GM19395 (cell line): ENCODE results near the gene PRKG1.
"Not testable (repeated sequence)": the region's sequence is repeated elsewhere in the genome, so short reads cannot be mapped to it uniquely, and the experiment has no call there.

Source experiments
- ATAC-seq: cut with Tn5 transposase; IDR thresholded peaks from one replicate; pipeline ENCODE4 v1.9.1; 2021; ENCODE audit warnings: mild to moderate bottlenecking, moderate library complexity; ENCODE audit not compliant: unreplicated experiment

Gene PRKG1

GRCh38 chr10:51564896-51565510 lies 490.7 kb downstream of the PRKG1 start:
- ATAC-seq: no peak

GRCh38 chr10:51567271-51567670 lies 493.0 kb downstream of the PRKG1 start:
- ATAC-seq: no peak

GRCh38 chr10:51569467-51569866 lies 495.2 kb downstream of the PRKG1 start:
- no peak for ATAC-seq

- no peak for ATAC-seq
These were observed 500.2 kb downstream of the PRKG1 start for GRCh38 chr10:51574248-51575048.

GRCh38 chr10:51581196-51581595 lies 506.9 kb downstream of the PRKG1 start:
- ATAC-seq: not testable (repeated sequence)

GRCh38 chr10:51583976-51584375 lies 509.7 kb downstream of the PRKG1 start:
- no peak for ATAC-seq

GRCh38 chr10:51585742-51586141 lies 511.5 kb downstream of the PRKG1 start:
- no peak for ATAC-seq

GRCh38 chr10:51588984-51589383 lies 514.7 kb downstream of the PRKG1 start:
- ATAC-seq: no peak

- no peak for ATAC-seq
These were observed 516.5 kb downstream of the PRKG1 start for GRCh38 chr10:51590818-51591217.

- no peak for ATAC-seq
These were observed 522.4 kb downstream of the PRKG1 start for GRCh38 chr10:51596695-51597094.

- ATAC-seq: no peak
These were observed 525.4 kb downstream of the PRKG1 start for GRCh38 chr10:51599647-51600046.

GRCh38 chr10:51602326-51602725 lies 528.0 kb downstream of the PRKG1 start:
- no peak for ATAC-seq

GRCh38 chr10:51604579-51604978 lies 530.3 kb downstream of the PRKG1 start:
- ATAC-seq: no peak

GRCh38 chr10:51606825-51607462 lies 532.7 kb downstream of the PRKG1 start:
- no peak for ATAC-seq

GRCh38 chr10:51607463-51607835 lies 533.2 kb downstream of the PRKG1 start:
- no peak for ATAC-seq

- no peak for ATAC-seq
These were observed 533.9 kb downstream of the PRKG1 start for GRCh38 chr10:51608211-51608610.

GRCh38 chr10:51615764-51616298 lies 541.5 kb downstream of the PRKG1 start:
- ATAC-seq: no peak

- ATAC-seq: no peak
These were observed 543.4 kb downstream of the PRKG1 start for GRCh38 chr10:51617576-51618235.

- ATAC-seq: no peak
These were observed 545.1 kb downstream of the PRKG1 start for GRCh38 chr10:51619365-51619764.

- no peak for ATAC-seq
These were observed 545.8 kb downstream of the PRKG1 start for GRCh38 chr10:51620131-51620530.

GRCh38 chr10:51624013-51624412 lies 549.7 kb downstream of the PRKG1 start:
- ATAC-seq: no peak
